ENCODE results near the gene ECE1. TPM values are rescaled to one million over a fixed set of nuclear protein-coding genes. Genes with fewer than 3 reads are reported as not detected.
A peak's percentile ranks its signal among the peaks of the same experiment; 100 is the strongest.

ECE1 gene
- total and polyA plus RNA-seq, 7 experiments from 2014 or later: 21.3 to 97.4 (median 71.2) TPM

DNA sequence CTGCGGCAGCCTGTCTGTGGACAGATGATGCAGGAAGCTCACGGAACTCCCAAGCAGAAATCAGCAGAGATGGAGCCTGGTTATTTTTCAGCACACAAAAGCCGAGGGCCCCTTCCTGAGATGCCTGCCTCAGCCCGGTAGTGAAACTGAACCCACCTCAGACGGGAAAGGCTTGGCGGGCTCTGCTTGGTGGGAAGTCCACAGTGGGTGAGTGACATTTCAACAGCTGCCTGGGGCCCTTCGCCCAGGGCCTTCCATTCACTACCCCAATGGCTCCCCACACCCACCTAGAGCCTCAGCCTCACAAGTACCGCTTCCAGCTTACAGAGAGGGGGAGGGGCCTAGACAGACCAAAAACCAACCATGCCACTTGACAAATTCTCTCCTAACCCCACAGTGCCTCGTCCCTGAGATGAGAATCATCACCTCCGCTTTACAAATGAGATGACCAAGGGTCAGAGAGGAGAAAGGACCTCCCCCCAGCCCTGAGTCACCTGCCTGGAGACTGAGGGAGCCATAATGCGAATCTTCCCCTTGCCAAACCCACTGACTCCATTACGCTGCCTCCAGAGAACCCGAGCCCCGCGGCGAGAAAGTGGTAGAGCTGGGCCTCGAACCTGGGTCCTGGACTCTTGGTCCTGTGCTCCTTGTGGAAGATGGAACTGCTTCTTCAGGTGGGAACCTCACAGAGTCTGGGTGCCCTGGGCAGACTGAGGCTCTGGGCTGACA is 3.4 kb upstream of the ECE1 start:
- H3K9me3 Mint-ChIP-seq: no peaks in the 10 kb centered on the region
- CTCF ChIA-PET: interaction anchor here (1.2 to 7.0 kb wide), 11 partner anchors 14 to 75 kb away, joined by 3 to 45 read pairs (median 8); no protein-coding TSS in a partner anchor
- Histone ChIP-seq H3K27ac (ENCODE audit: low read depth, low read length) (peak overlapping the region; percentile 94), H3K4me1 (ENCODE audit: control insufficient read depth in 2 of 2, insufficient read depth in 2 of 2, low read length in 2 of 2) (peaks cover 60 to 62% of the 10 kb centered on the region in 2 donors), H3K27me3 (ENCODE audit: control insufficient read depth in 2 of 2, insufficient read depth in 2 of 2, low read length in 2 of 2) (no peaks in the 10 kb centered on the region), H3K36me3 (ENCODE audit: control insufficient read depth in 2 of 3, insufficient read depth in 3 of 3, low read length in 3 of 3) (no peaks in the 10 kb centered on the region), H3K9me3 (ENCODE audit: control insufficient read depth in 2 of 3, low read length in 3 of 3) (no peaks in the 10 kb centered on the region), H3K4me3 (ENCODE audit: low read length) (peak overlapping the region; percentile 69)
- POLR2A ChIA-PET: interaction anchor here (0.9 to 20.3 kb wide), 17 partner anchors 7 to 759 kb away, joined by 3 to 427 read pairs (median 6); partner anchors contain the start of gene CDC42
- DNase-seq: peak; percentile 25 to 73 (median 59)
- peak overlapping the region; percentile 91 to 100 (median 98) for H3K27ac Mint-ChIP-seq
- H3K27me3 Mint-ChIP-seq: no peaks in the 10 kb centered on the region
- peaks cover 51 to 91% (median 83%) of the 10 kb centered on the region in 7 donors for H3K4me1 Mint-ChIP-seq
- H3K36me3 Mint-ChIP-seq: peaks cover 0 to 6% (median 0%) of the 10 kb centered on the region in 5 donors
- intact Hi-C loops (cut with micrococcal nuclease): loop anchor here (1.0 to 10.0 kb wide), 13 partner anchors 12 to 731 kb away; partner anchors contain the start of gene EIF4G3 (in 1 of the 2)
- H3K4me3 Mint-ChIP-seq: peak overlapping the region; percentile 81 to 97 (median 93)
- ATAC-seq: peak; percentile 33

DNA sequence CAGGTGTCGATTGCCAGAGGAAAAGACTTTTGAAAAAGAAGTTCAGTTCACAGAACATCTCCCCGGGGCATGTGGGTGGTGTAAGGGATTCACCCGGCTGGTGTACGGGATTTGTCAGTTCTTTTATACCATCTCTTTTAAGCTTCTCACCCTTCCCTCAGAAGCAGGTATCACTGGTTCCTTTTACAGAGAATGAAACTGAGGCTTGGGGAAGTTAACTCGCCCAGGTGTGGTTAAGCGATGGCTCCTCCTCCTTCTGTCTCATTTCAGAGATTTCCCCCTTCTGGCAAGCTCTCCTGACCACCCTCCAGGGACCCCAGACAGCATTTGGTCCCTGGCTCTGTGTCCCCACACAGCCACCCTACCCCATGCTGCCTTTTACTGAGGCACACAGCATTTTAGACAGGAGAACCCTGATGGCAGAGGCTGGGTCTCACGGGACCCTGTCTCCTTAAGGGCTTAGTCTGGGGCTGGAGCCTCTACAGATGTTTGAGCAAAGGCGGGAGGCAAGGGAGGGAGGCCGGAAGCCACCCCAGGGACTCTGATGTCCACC is 2.8 kb upstream of the ECE1 start:
- intact Hi-C loops (cut with micrococcal nuclease): loop anchor here (1.0 to 10.0 kb wide), 4 partner anchors 36 to 732 kb away; partner anchors contain the start of gene EIF4G3 (in 1 of the 2)

DNA sequence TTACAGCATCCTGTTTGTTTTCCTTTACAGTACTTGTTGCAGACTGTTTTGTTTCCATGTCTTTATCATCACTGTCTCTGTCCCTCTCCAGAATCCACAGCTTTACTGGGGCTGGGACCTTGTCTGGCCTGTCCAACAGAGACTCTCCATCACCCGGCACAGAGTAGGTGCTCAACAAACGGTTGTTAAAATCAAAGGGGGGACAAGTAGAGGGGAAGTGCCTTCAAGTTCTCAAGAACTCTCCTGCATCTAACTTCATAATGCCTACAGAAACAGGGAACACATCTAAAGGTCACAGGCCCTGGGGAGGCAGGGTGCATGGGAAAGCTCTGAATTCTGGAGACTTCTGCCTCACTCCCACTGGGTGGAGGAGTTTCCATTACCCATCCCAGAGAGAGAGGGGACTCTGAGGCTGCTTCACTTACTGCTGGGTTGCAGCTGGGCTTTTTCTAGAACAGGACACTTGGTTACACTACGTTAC is 2.3 kb upstream of the ECE1 start:
- no peaks in the 10 kb centered on the region for H3K27me3 ChIP-seq (ENCODE audit: control insufficient read depth in 2 of 2, insufficient read depth in 2 of 2, low read length in 2 of 2)
- H3K27ac ChIP-seq (ENCODE audit: low read depth, low read length): peak overlapping the region; percentile 94
- H3K36me3 ChIP-seq (ENCODE audit: control insufficient read depth in 2 of 3, insufficient read depth in 3 of 3, low read length in 3 of 3): no peaks in the 10 kb centered on the region
- Mint-ChIP-seq H3K36me3 (peaks cover 0 to 6% (median 0%) of the 10 kb centered on the region in 5 donors), H3K4me3 (peak overlapping the region; percentile 81 to 97 (median 93)), H3K27ac (peak overlapping the region; percentile 91 to 100 (median 98)), H3K27me3 (no peaks in the 10 kb centered on the region), H3K4me1 (peaks cover 53 to 89% (median 81%) of the 10 kb centered on the region in 7 donors), H3K9me3 (no peaks in the 10 kb centered on the region)
- DNase-seq (no peak), ATAC-seq (no peak)
- ChIA-PET POLR2A (interaction anchor here (0.6 to 20.3 kb wide), 11 partner anchors 9 to 76 kb away, joined by 3 to 427 read pairs (median 15); no protein-coding TSS in a partner anchor), CTCF (interaction anchor here (1.0 to 7.0 kb wide), 8 partner anchors 20 to 76 kb away, joined by 3 to 45 read pairs (median 12); no protein-coding TSS in a partner anchor)
- peak overlapping the region; percentile 69 for H3K4me3 ChIP-seq (ENCODE audit: low read length)
- H3K4me1 ChIP-seq (ENCODE audit: control insufficient read depth in 2 of 2, insufficient read depth in 2 of 2, low read length in 2 of 2): peaks cover 56 to 61% of the 10 kb centered on the region in 2 donors
- intact Hi-C loops (cut with micrococcal nuclease): loop anchor here (5.0 to 10.0 kb wide), 3 partner anchors 35 to 732 kb away; partner anchors contain the start of gene EIF4G3 (in 1 of the 2)
- no peaks in the 10 kb centered on the region for H3K9me3 ChIP-seq (ENCODE audit: control insufficient read depth in 2 of 3, low read length in 3 of 3)

More for the DNA sequence above, 2.8 kb upstream of the ECE1 start:
- H3K4me1 Mint-ChIP-seq: peaks cover 53 to 91% (median 83%) of the 10 kb centered on the region in 7 donors
- no peaks in the 10 kb centered on the region for H3K36me3 ChIP-seq (ENCODE audit: control insufficient read depth in 2 of 3, insufficient read depth in 3 of 3, low read length in 3 of 3)
- no peaks in the 10 kb centered on the region for H3K27me3 Mint-ChIP-seq
- H3K27ac ChIP-seq (ENCODE audit: low read depth, low read length): peak overlapping the region; percentile 94
- CTCF ChIA-PET: interaction anchor here (1.1 to 7.0 kb wide), 11 partner anchors 20 to 76 kb away, joined by 3 to 45 read pairs (median 10); no protein-coding TSS in a partner anchor
- peak overlapping the region; percentile 81 to 97 (median 93) for H3K4me3 Mint-ChIP-seq
- peak in 8 of 9 donors; percentile 50 to 64 (median 54) for DNase-seq
- H3K9me3 Mint-ChIP-seq: no peaks in the 10 kb centered on the region
- POLR2A ChIA-PET: interaction anchor here (1.0 to 20.3 kb wide), 12 partner anchors 9 to 759 kb away, joined by 3 to 427 read pairs (median 10); partner anchors contain the start of gene CDC42
- peak overlapping the region; percentile 69 for H3K4me3 ChIP-seq (ENCODE audit: low read length)
- H3K27ac Mint-ChIP-seq: peak overlapping the region; percentile 91 to 100 (median 98)
- peaks cover 58 to 61% of the 10 kb centered on the region in 2 donors for H3K4me1 ChIP-seq (ENCODE audit: control insufficient read depth in 2 of 2, insufficient read depth in 2 of 2, low read length in 2 of 2)
- H3K36me3 Mint-ChIP-seq: peaks cover 0 to 4% (median 0%) of the 10 kb centered on the region in 5 donors
- no peaks in the 10 kb centered on the region for H3K9me3 ChIP-seq (ENCODE audit: control insufficient read depth in 2 of 3, low read length in 3 of 3)
- H3K27me3 ChIP-seq (ENCODE audit: control insufficient read depth in 2 of 2, insufficient read depth in 2 of 2, low read length in 2 of 2): no peaks in the 10 kb centered on the region
- peak; percentile 10 for ATAC-seq

DNA sequence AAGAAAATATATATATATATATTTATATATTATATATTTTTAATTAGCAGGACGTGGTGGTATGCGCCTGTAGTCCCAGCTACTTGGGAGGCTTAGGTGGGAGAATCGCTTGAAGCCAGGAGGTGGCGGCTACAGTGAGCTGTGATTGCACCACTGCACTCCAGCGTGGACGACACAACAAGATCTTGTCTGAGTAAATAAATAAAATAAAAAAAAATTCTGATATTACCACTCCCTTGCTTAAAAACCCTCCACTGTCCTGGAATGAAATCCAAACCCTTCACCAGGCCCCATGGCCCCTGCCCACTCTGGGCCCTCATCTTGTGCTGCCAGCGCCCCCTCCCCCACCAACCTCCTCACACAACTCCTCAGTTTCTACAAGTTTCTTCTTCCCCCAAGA is 1.7 kb upstream of the ECE1 start:
- Histone ChIP-seq H3K36me3 (ENCODE audit: control insufficient read depth in 2 of 3, insufficient read depth in 3 of 3, low read length in 3 of 3) (no peaks in the 10 kb centered on the region), H3K27ac (ENCODE audit: low read depth, low read length) (peak overlapping the region; percentile 94), H3K4me1 (ENCODE audit: control insufficient read depth in 2 of 2, insufficient read depth in 2 of 2, low read length in 2 of 2) (peaks cover 56 to 61% of the 10 kb centered on the region in 2 donors), H3K4me3 (ENCODE audit: low read length) (peak overlapping the region; percentile 69), H3K9me3 (ENCODE audit: control insufficient read depth in 2 of 3, low read length in 3 of 3) (no peaks in the 10 kb centered on the region), H3K27me3 (ENCODE audit: control insufficient read depth in 2 of 2, insufficient read depth in 2 of 2, low read length in 2 of 2) (no peaks in the 10 kb centered on the region)
- intact Hi-C loops (cut with micrococcal nuclease): loop anchor here (5.0 to 10.0 kb wide), 3 partner anchors 35 to 733 kb away; partner anchors contain the start of gene EIF4G3 (in 1 of the 2)
- ATAC-seq (no peak), DNase-seq (no peak)
- Mint-ChIP-seq H3K27me3 (no peaks in the 10 kb centered on the region), H3K4me1 (peaks cover 49 to 84% (median 76%) of the 10 kb centered on the region in 7 donors), H3K4me3 (peak overlapping the region; percentile 81 to 97 (median 93)), H3K27ac (peak overlapping the region; percentile 91 to 100 (median 98)), H3K36me3 (peaks cover 0 to 6% (median 0%) of the 10 kb centered on the region in 5 donors), H3K9me3 (no peaks in the 10 kb centered on the region)
- ChIA-PET CTCF (interaction anchor here (1.0 to 7.0 kb wide), 7 partner anchors 21 to 77 kb away, joined by 3 to 45 read pairs (median 15); no protein-coding TSS in a partner anchor), POLR2A (interaction anchor here (0.6 to 20.3 kb wide), 8 partner anchors 13 to 77 kb away, joined by 3 to 427 read pairs (median 51); no protein-coding TSS in a partner anchor)

DNA sequence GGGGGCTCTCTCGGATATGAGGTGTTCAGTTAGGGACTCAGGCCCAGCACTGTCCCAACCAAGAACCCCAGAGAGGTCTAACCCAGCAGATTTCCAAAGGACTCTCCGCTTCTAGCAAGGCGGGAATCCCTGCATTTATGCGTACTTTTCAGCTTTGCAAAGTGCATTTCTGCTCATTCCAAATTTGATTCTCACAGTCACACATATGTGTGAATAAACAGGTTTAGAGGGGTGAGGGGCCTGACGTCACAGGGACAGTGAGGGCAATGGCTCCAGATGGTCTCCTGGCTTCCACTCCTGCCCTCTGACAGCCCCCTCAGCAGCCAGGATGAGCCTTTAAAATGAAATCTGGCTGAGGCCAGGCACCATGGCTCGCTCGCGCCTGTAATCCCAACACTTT is 921 bp upstream of the ECE1 start:
- H3K27ac ChIP-seq (ENCODE audit: low read depth, low read length): peak overlapping the region; percentile 86
- intact Hi-C loops (cut with micrococcal nuclease): loop anchor here (5.0 to 10.0 kb wide), 3 partner anchors 34 to 734 kb away; partner anchors contain the start of gene EIF4G3 (in 1 of the 2)
- POLR2A ChIA-PET: interaction anchor here (0.8 to 20.3 kb wide), 6 partner anchors 12 to 57 kb away, joined by 3 to 427 read pairs (median 70); no protein-coding TSS in a partner anchor

More for the DNA sequence above, 921 bp upstream of the ECE1 start:
- no peak for DNase-seq
- H3K4me3 Mint-ChIP-seq: peak overlapping the region; percentile 84 to 96 (median 93)
- peaks cover 54 to 55% of the 10 kb centered on the region in 2 donors for H3K4me1 ChIP-seq (ENCODE audit: control insufficient read depth in 2 of 2, insufficient read depth in 2 of 2, low read length in 2 of 2)
- H3K36me3 Mint-ChIP-seq: peaks cover 0 to 6% (median 0%) of the 10 kb centered on the region in 5 donors
- H3K9me3 ChIP-seq (ENCODE audit: control insufficient read depth in 2 of 3, low read length in 3 of 3): no peaks in the 10 kb centered on the region
- H3K27me3 ChIP-seq (ENCODE audit: control insufficient read depth in 2 of 2, insufficient read depth in 2 of 2, low read length in 2 of 2): no peaks in the 10 kb centered on the region
- H3K9me3 Mint-ChIP-seq: no peaks in the 10 kb centered on the region
- peak overlapping the region; percentile 54 for H3K4me3 ChIP-seq (ENCODE audit: low read length)
- no peaks in the 10 kb centered on the region for H3K36me3 ChIP-seq (ENCODE audit: control insufficient read depth in 2 of 3, insufficient read depth in 3 of 3, low read length in 3 of 3)
- peaks cover 47 to 78% (median 71%) of the 10 kb centered on the region in 7 donors for H3K4me1 Mint-ChIP-seq
- no peak for ATAC-seq
- peak overlapping the region; percentile 90 to 100 (median 96) for H3K27ac Mint-ChIP-seq
- no peaks in the 10 kb centered on the region for H3K27me3 Mint-ChIP-seq
- CTCF ChIA-PET: interaction anchor here (1.0 to 7.0 kb wide), 4 partner anchors 11 to 44 kb away, joined by 3 to 45 read pairs (median 38); no protein-coding TSS in a partner anchor

Data from naive thymus-derived CD4-positive, alpha-beta T cell (primary cell).